K562 (cell line): ENCODE data around the gene LIFR. TPM values are rescaled to one million over a fixed set of nuclear protein-coding genes. Genes with fewer than 3 reads are reported as not detected.

Experiments
- ATAC-seq: fragments of 200-7000 bp; cut with Tn5 transposase; 3 replicates; pipeline ENCODE4 v1.9.1; 2020; ENCODE audit warnings: moderate library complexity
- BruUV-seq: library from RNA; stranded (reverse); fragments of 400-500 nt; replicated peaks from 2 replicates; lab custom pipeline; 2021; lab: Mats Ljungman, UMichigan
- CTCF ChIA-PET: fragments of 300-600 bp; formaldehyde crosslinking; extraction: SDS; loops from one replicate; lab custom pipeline; 2021; ENCODE audit warnings: low intra/inter-chr PET ratio; lab: Yijun Ruan, JAX
- POLR2A ChIA-PET: fragments of 300-600, 350-650 bp; sonication (Branson Sonifier 250); formaldehyde crosslinking; extraction: SDS; loops from one replicate; lab custom pipeline; 2021; ENCODE audit warnings: antibody characterized with exemption, inconsistent platforms; lab: Yijun Ruan, JAX
- DNase-seq, 4 experiments: peaks; one replicate each; pipeline versions ENCODE4 v3.0.0 to v3.0.0-alpha.2; 2011 to 2018; ENCODE audit warnings: low spot score in 3 of 4, mixed read lengths in 3 of 4; ENCODE audit errors: extremely low read depth in 1 of 4
- FAIRE-seq: peaks from 2 replicates; lab custom pipeline; 2011; peaks lifted over from hg19 to GRCh38; lab: Jason Lieb, UNC
- H2AFZ ChIP-seq: 2 replicates; pipeline ENCODE4 v1.6.0; 2011; ENCODE audit warnings: low read depth, low read length, control low read depth, inconsistent platforms
- H3K27ac ChIP-seq: fragments of 200-600 bp; 3 replicates; pipeline ENCODE4 v1.8.0; 2011; ENCODE audit warnings: low read depth, mild to moderate bottlenecking, control low read depth, inconsistent platforms, low read length, moderate library complexity, mixed read lengths; ENCODE audit errors: extremely low read depth
- H3K27me3 ChIP-seq, 2 experiments: fragments of 300-600 bp in 1 of 2; 2 replicates in 1 of 2; 3 replicates in 1 of 2; pipeline versions ENCODE4 v1.6.0 to v1.8.0; 2011; ENCODE audit warnings: inconsistent platforms in 2 of 2, low read length in 2 of 2, mild to moderate bottlenecking in 1 of 2, mixed read lengths in 1 of 2, moderate library complexity in 1 of 2; ENCODE audit not compliant: control insufficient read depth in 2 of 2, insufficient read depth in 2 of 2
- H3K36me3 ChIP-seq: fragments of 300-600 bp; 3 replicates; pipeline ENCODE4 v1.8.0; 2011; ENCODE audit warnings: mild to moderate bottlenecking, low read length, inconsistent platforms; ENCODE audit not compliant: control insufficient read depth, insufficient read depth
- H3K4me1 ChIP-seq, 2 experiments: fragments of 200-600 bp in 1 of 2; replicated peaks in 1 of 2; 2 replicates in 1 of 2; 3 replicates in 1 of 2; pipeline versions ENCODE4 v1.5.1 to v1.8.0; 2011; ENCODE audit warnings: inconsistent platforms in 2 of 2, low read length in 2 of 2, mild to moderate bottlenecking in 1 of 2, mixed read lengths in 1 of 2, moderate library complexity in 1 of 2; ENCODE audit not compliant: control insufficient read depth in 2 of 2, insufficient read depth in 2 of 2
- H3K4me2 ChIP-seq: 2 replicates; pipeline ENCODE4 v1.6.1; 2011; ENCODE audit warnings: low read length, control low read depth, inconsistent platforms, mixed read lengths; ENCODE audit not compliant: insufficient read depth
- H3K4me3 ChIP-seq: fragments of 200-600 bp; sonication (generic), shearing (Covaris generic); 2 replicates; pipeline ENCODE4 v1.5.1; 2016; ENCODE audit warnings: control low read depth, inconsistent platforms
- H3K79me2 ChIP-seq: fragments of 200-600 bp; 3 replicates; pipeline ENCODE4 v1.8.0; 2011; ENCODE audit warnings: low read length, inconsistent platforms; ENCODE audit not compliant: control insufficient read depth, insufficient read depth
- H3K9ac ChIP-seq, 2 experiments: 2 replicates each; pipeline versions ENCODE4 v1.6.0 to v1.6.1; 2011; ENCODE audit warnings: low read depth in 2 of 2, low read length in 2 of 2, control low read depth in 1 of 2, inconsistent platforms in 1 of 2, mild to moderate bottlenecking in 1 of 2, mixed read lengths in 1 of 2; ENCODE audit not compliant: insufficient read depth in 1 of 2
- H3K9me1 ChIP-seq: one replicate; pipeline ENCODE4 v1.6.0; 2011; ENCODE audit warnings: inconsistent platforms, mild to moderate bottlenecking, low read length, moderate library complexity; ENCODE audit not compliant: control insufficient read depth, insufficient read depth
- H3K9me3 ChIP-seq: replicated peaks from 2 replicates; pipeline ENCODE4 v1.5.1; 2011; ENCODE audit warnings: low read depth, low read length, inconsistent platforms; ENCODE audit not compliant: control insufficient read depth, insufficient read depth
- H4K20me1 ChIP-seq: replicated peaks from 2 replicates; pipeline ENCODE4 v1.6.1; 2011; ENCODE audit warnings: low read length, inconsistent platforms, mixed read lengths; ENCODE audit not compliant: control insufficient read depth, insufficient read depth
- CBX1 ChIP-seq: sonication (generic); IDR thresholded peaks from 2 replicates; pipeline ENCODE4 v1.6.1; 2016; ENCODE audit warnings: antibody characterized with exemption, low read depth, mild to moderate bottlenecking
- CREB3 ChIP-seq: fragments of 450-650 bp; conservative IDR thresholded peaks from 2 replicates; pipeline ENCODE4 v1.6.1; 2016; ENCODE audit warnings: missing genetic modification characterization, low read depth, mild to moderate bottlenecking, missing compliant biosample characterization, moderate library complexity
- E2F3 ChIP-seq: fragments of 250-450 bp; sonication (Bioruptor Pico); IDR thresholded peaks from 2 replicates; pipeline ENCODE4 v1.4.0; 2020; ENCODE audit warnings: mild to moderate bottlenecking
- ETS2 ChIP-seq: IDR thresholded peaks from 2 replicates; pipeline ENCODE4 v1.6.1; 2016; ENCODE audit warnings: borderline replicate concordance, missing genetic modification characterization, mild to moderate bottlenecking, moderate library complexity, missing compliant biosample characterization; ENCODE audit not compliant: poor library complexity, severe bottlenecking
- FOS ChIP-seq: IDR thresholded peaks from 3 replicates; pipeline ENCODE4 v1.6.1; 2011; ENCODE audit not compliant: insufficient read length; ENCODE audit errors: extremely low read depth
- HNRNPL ChIP-seq: fragments of 200-400 bp; formaldehyde crosslinking; IDR thresholded peaks from 2 replicates; pipeline ENCODE4 v1.6.1; 2017; ENCODE audit warnings: low read depth, mild to moderate bottlenecking, low read length
- HNRNPLL ChIP-seq: fragments of 200-400 bp; formaldehyde crosslinking; IDR thresholded peaks from 2 replicates; pipeline ENCODE4 v1.6.1; 2017; ENCODE audit warnings: low read length, low read depth, mild to moderate bottlenecking; ENCODE audit not compliant: poor library complexity, severe bottlenecking
- NBN ChIP-seq: fragments of 450-650 bp; IDR thresholded peaks from 2 replicates; pipeline ENCODE4 v1.6.1; 2016; ENCODE audit warnings: low read depth, mild to moderate bottlenecking
- RBM39 ChIP-seq: fragments of 200-400 bp; formaldehyde crosslinking; optimal IDR thresholded peaks from 2 replicates; pipeline ENCODE3; 2018; ENCODE audit warnings: low read depth, low read length
- REST ChIP-seq, 2 experiments: fragments of 450-650 bp; formaldehyde crosslinking in 1 of 2; IDR thresholded peaks; 2 replicates each; pipeline versions ENCODE4 v1.4.0 to v1.6.1; 2014 to 2020; ENCODE audit warnings: mild to moderate bottlenecking in 2 of 2, borderline replicate concordance in 1 of 2, low read depth in 1 of 2
- YY1 ChIP-seq, 3 experiments: IDR thresholded peaks; 2 replicates each; pipeline ENCODE4 v1.6.1; 2011; ENCODE audit warnings: low read length in 2 of 3, mild to moderate bottlenecking in 2 of 3, moderate library complexity in 2 of 3, borderline replicate concordance in 1 of 3, control low read depth in 1 of 3, low read depth in 1 of 3; ENCODE audit not compliant: insufficient read depth in 3 of 3, insufficient replicate concordance in 2 of 3, control insufficient read depth in 1 of 3, insufficient read length in 1 of 3; ENCODE audit errors: extremely low read depth in 1 of 3
- ZNF3 ChIP-seq: fragments of 250-450 bp; sonication (Bioruptor Pico); IDR thresholded peaks from 2 replicates; pipeline ENCODE4 v1.5.0; 2021; ENCODE audit warnings: mild to moderate bottlenecking, moderate library complexity
- WGBS: fragments of 100-300 bp; shearing (Covaris generic); methylation state at CpG from one replicate; pipeline ENCODE4 v1.1.6; 2016; ENCODE audit warnings: low coverage, mixed read lengths; ENCODE audit not compliant: insufficient coverage; ENCODE audit errors: missing lambda C conversion rate; 5-methylcytosine and 5-hydroxymethylcytosine counted together
- in situ Hi-C: fragments of 300-500 bp; cut with MboI; formaldehyde crosslinking; loops from 4 replicates; pipeline ENCODE4 v1.15.0; 2018; ENCODE audit warnings: inconsistent platforms, mixed read lengths
- intact Hi-C: fragments of 100-400 bp; cut with micrococcal nuclease; formaldehyde crosslinking; loops from 2 replicates; pipeline ENCODE4 v1.14.2; 2022
- polyA plus RNA-seq, 8 experiments: library from polyadenylated mRNA; depleted of rRNA in 4 of 8; stranded (reverse) in 5 of 8; unstranded in 3 of 8; fragments of >200 nt; fragmentation: Nextera tagmentation in 2 of 8; fragmentation: Illumina TruSeq in 1 of 8; extraction: Ambion mirVana in 2 of 8; extraction: Trizol in 1 of 8; gene quantifications; 2 replicates each; pipeline versions ENCODE4 v1.2.1 to v1.2.3, GENCODE V29; 2011 to 2014; ENCODE audit warnings: inconsistent platforms in 1 of 8, missing spikeins in 1 of 8
- total RNA-seq, 7 experiments: library from RNA; depleted of rRNA in 6 of 7; stranded (reverse); fragments of >200 nt in 6 of 7; fragmentation: Illumina TruSeq in 2 of 7; extraction: Trizol in 2 of 7; gene quantifications; 2 replicates each; pipeline versions ENCODE4 v1.2.1 to v1.2.3, GENCODE V29; 2011 to 2021; ENCODE audit warnings: low replicate concordance in 1 of 7

Gene LIFR
- total and polyA plus RNA-seq, 9 of the 15 experiments (the other 6 are each of a cell fraction or from before 2014, with no cell fraction given): 0.43 to 5.7 (median 3.3) TPM

- Histone ChIP-seq H3K9me1 (no peaks in the 10 kb centered on the region), H4K20me1 (no peaks in the 10 kb centered on the region), H3K4me3 (no peak overlapping the region), H3K27me3 (no peaks in the 10 kb centered on the region; a peak in 1 of 5 replicates), H3K79me2 (no peaks in the 10 kb centered on the region), H3K4me1 (no peaks in the 10 kb centered on the region), H3K4me2 (no peak overlapping the region), H3K9me3 (no peaks in the 10 kb centered on the region), H2AFZ (no peak overlapping the region), H3K36me3 (no peaks in the 10 kb centered on the region), H3K9ac (no peak overlapping the region), H3K27ac (no peak overlapping the region)
- in situ Hi-C loops: no loop called here
- WGBS: 2% methylated on average over 5 of the region's 5 CpGs
- BruUV-seq: no TSS peak
- ChIA-PET CTCF (no interaction called here), POLR2A (no interaction called here)
- ATAC-seq (no peak), FAIRE-seq (no peak), DNase-seq (no peak)
- intact Hi-C loops: no loop called here
- TF ChIP-seq CBX1 (no peak), NBN (no peak), YY1 (IDR thresholded peaks at IDR 0.05; ENCODE audit: borderline replicate concordance in 1 of 3, control insufficient read depth in 1 of 3, extremely low read depth in 1 of 3, insufficient read depth in 3 of 3, insufficient read length in 1 of 3, insufficient replicate concordance in 2 of 3, low read depth in 1 of 3, low read length in 2 of 3) (no peak), REST (IDR thresholded peaks at IDR 0.05; ENCODE audit: borderline replicate concordance) (no peak), REST (CRISPR knock-in tag; IDR thresholded peaks at IDR 0.05; ENCODE audit: low read depth) (no peak), FOS (no peak), HNRNPLL (no peak), ZNF3 (CRISPR knock-in tag) (no peak), E2F3 (no peak), HNRNPL (no peak), RBM39 (no peak), ETS2 (tag) (no peak), CREB3 (tag) (no peak)
Measured at GRCh38 chr5:38582293-38582974, 26.0 kb upstream of the LIFR start.
